HL-60 (cell line): ENCODE data around the gene SERBP1.

ENCODE experiments used
- DNase-seq, 2 experiments: peaks; one replicate each; pipeline ENCODE4 v3.0.0-alpha.2; 2010 to 2020; ENCODE audit warnings: low read depth in 1 of 2, low spot score in 1 of 2
- H3K27ac ChIP-seq: fragments of 250-450 bp; sonication (Bioruptor Pico); replicated peaks from 2 replicates; pipeline ENCODE4 v1.5.1; 2020; ENCODE audit warnings: mild to moderate bottlenecking, moderate library complexity
- H3K27me3 ChIP-seq: fragments of 250-450 bp; sonication (Bioruptor Pico); 2 replicates; pipeline ENCODE4 v1.5.1; 2021; ENCODE audit warnings: mild to moderate bottlenecking, moderate library complexity; ENCODE audit not compliant: insufficient read depth, poor library complexity, severe bottlenecking
- H3K4me3 ChIP-seq: replicated peaks from 2 replicates; pipeline ENCODE4 v1.5.1; 2011; ENCODE audit warnings: mild to moderate bottlenecking, control low read depth, low read length; ENCODE audit not compliant: insufficient read depth
- CTCF ChIP-seq: IDR thresholded peaks from one replicate; pipeline ENCODE4 v1.5.1; 2011; ENCODE audit warnings: low read length, control low read depth, inconsistent platforms; ENCODE audit not compliant: insufficient read depth
- GABPA ChIP-seq: IDR thresholded peaks from 2 replicates; pipeline ENCODE4 v1.6.1; 2012; ENCODE audit warnings: low read depth
- POLR2AphosphoS5 ChIP-seq: IDR thresholded peaks from 2 replicates; pipeline ENCODE4 v1.6.1; 2012; ENCODE audit warnings: low read depth
- REST ChIP-seq: IDR thresholded peaks from 2 replicates; pipeline ENCODE4 v1.6.1; 2012; ENCODE audit warnings: low read depth; ENCODE audit not compliant: insufficient replicate concordance
- SPI1 ChIP-seq: IDR thresholded peaks from 2 replicates; pipeline ENCODE4 v1.6.1; 2012; ENCODE audit warnings: low read depth, mild to moderate bottlenecking, borderline replicate concordance

Gene SERBP1

GRCh38 chr1:67381154-67381553 is 49.0 kb downstream of the SERBP1 start:
- Histone ChIP-seq H3K27me3 (no peaks in the 10 kb centered on the region), H3K4me3 (no peak overlapping the region), H3K27ac (no peak overlapping the region)
- DNase-seq, result no peak
- no peak for TF ChIP-seq CTCF
- no peak for TF ChIP-seq POLR2AphosphoS5
- TF ChIP-seq SPI1, result no peak
- no peak for TF ChIP-seq REST
- no peak for TF ChIP-seq GABPA

- no peak overlapping the region for H3K27ac ChIP-seq
- no peak overlapping the region for H3K4me3 ChIP-seq
- no peak for DNase-seq
- TF ChIP-seq REST, result no peak
- no peak for TF ChIP-seq GABPA
- no peak for TF ChIP-seq CTCF
- no peak for TF ChIP-seq POLR2AphosphoS5
- TF ChIP-seq SPI1, result no peak
- H3K27me3 ChIP-seq, result no peaks in the 10 kb centered on the region
Measured at GRCh38 chr1:67377253-67377652, 52.9 kb downstream of the SERBP1 start.

- TF ChIP-seq POLR2AphosphoS5, result no peak
- no peak for TF ChIP-seq CTCF
- TF ChIP-seq GABPA, result no peak
- TF ChIP-seq SPI1, result no peak
- TF ChIP-seq REST, result no peak
- no peak for DNase-seq
- H3K27ac ChIP-seq, result no peak overlapping the region
- no peak overlapping the region for H3K4me3 ChIP-seq
- H3K27me3 ChIP-seq, result no peaks in the 10 kb centered on the region
Measured at GRCh38 chr1:67376381-67376780, 53.8 kb downstream of the SERBP1 start.
